Aorta (tissue), 5 donors: ENCODE measurements around the gene GPT2. TPM values are rescaled to one million over a fixed set of nuclear protein-coding genes. Genes with fewer than 3 reads are reported as not detected.

Experiments used
- ATAC-seq: fragments of 200-7000 bp; cut with Tn5 transposase; one replicate; pipeline ENCODE4 v1.9.1; 2022; ENCODE audit warnings: moderate library complexity; ENCODE audit not compliant: low FRiP score
- DNase-seq, 2 donors: peaks; one replicate each; pipeline ENCODE4 v3.0.0-alpha.2; 2020
- H3K27ac ChIP-seq, 2 donors: one replicate each; pipeline ENCODE4 v1.5.1; 2013; ENCODE audit warnings: low read length in 2 of 2, mild to moderate bottlenecking in 2 of 2, moderate library complexity in 2 of 2, control low read depth in 1 of 2, inconsistent platforms in 1 of 2, low read depth in 1 of 2
- H3K27me3 ChIP-seq, 2 donors: one replicate each; pipeline ENCODE4 v1.6.1; 2013; ENCODE audit warnings: control low read depth in 1 of 2, low read length in 1 of 2, mild to moderate bottlenecking in 1 of 2, moderate library complexity in 1 of 2; ENCODE audit not compliant: insufficient read depth in 2 of 2, control insufficient read depth in 1 of 2
- H3K36me3 ChIP-seq, 2 donors: one replicate each; pipeline ENCODE4 v1.6.1; 2013; ENCODE audit warnings: control low read depth in 1 of 2, low read length in 1 of 2, mild to moderate bottlenecking in 1 of 2; ENCODE audit not compliant: insufficient read depth in 2 of 2, control insufficient read depth in 1 of 2
- H3K4me1 ChIP-seq, 2 donors: one replicate each; pipeline ENCODE4 v1.6.1; 2013; ENCODE audit warnings: low read length in 2 of 2, control low read depth in 1 of 2, mild to moderate bottlenecking in 1 of 2, moderate library complexity in 1 of 2; ENCODE audit not compliant: insufficient read depth in 2 of 2, control insufficient read depth in 1 of 2
- H3K4me3 ChIP-seq, 2 donors: one replicate each; pipeline ENCODE4 v1.5.1; 2013; ENCODE audit warnings: low read length in 2 of 2, control low read depth in 1 of 2, mild to moderate bottlenecking in 1 of 2
- H3K9me3 ChIP-seq: one replicate; pipeline ENCODE4 v1.6.1; 2013; ENCODE audit warnings: mild to moderate bottlenecking, low read length; ENCODE audit not compliant: control insufficient read depth
- WGBS, 2 donors: extraction: QIAGEN DNeasy Blood & Tissue Kit; methylation state at CpG; one replicate each; pipeline ENCODE4 v1.1.7; 2013; 5-methylcytosine and 5-hydroxymethylcytosine counted together
- intact Hi-C, 2 donors: fragments of 100-400 bp; cut with DNase I; formaldehyde crosslinking; loops; one replicate each; pipeline versions ENCODE4 v1.14.2 to v1.15.0; 2022
- polyA plus RNA-seq, 2 donors: library from polyadenylated mRNA; stranded (reverse); fragments of 200-250 nt; gene quantifications; one replicate each; pipeline ENCODE4 v1.2.3, GENCODE V29; 2013
- total RNA-seq, 2 donors: library from RNA; stranded (reverse); fragmentation: NEBNext Ultra II Directional; extraction: Animal tissue kit (Norgen Biotek cat#: 25700); gene quantifications; one replicate each; pipeline ENCODE4 v1.2.1, GENCODE V29; 2021
- donor health status: healthy with polysubstance abuse.
- donor health status: Bipolar disorder and iron deficiency.
- donor health status: DM: no; HTN: no; CAD: no.
- donor health status: DM: no; HTN: no; CAD: no.
- donor health status: DM: yes; HTN: yes; CAD: no.

GPT2 gene
- total and polyA plus RNA-seq, 4 donors, result 1.3 to 5.1 (median 2.0) TPM

DNA sequence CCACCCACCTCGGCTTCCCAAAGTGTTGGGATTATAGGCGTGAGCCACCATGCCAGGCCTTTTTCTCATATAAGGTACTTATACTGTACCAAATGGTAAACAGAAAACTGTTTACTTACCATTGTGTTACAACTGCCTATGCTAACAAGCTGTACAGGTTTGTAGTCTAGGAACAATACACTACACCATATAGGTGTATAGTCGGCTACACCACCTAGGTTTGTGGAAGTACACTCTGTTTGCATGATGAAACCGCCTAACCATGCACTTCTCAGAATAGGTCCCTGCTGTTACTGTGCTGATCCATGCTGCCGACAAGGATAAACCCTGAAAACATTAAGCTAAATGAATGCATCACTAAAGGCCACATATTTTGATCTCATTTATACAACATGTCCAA lies 70.4 kb downstream of the GPT2 start:
- Histone ChIP-seq H3K36me3 (peaks cover 3 to 8% of the 10 kb centered on the region in 2 donors), H3K9me3 (no peaks in the 10 kb centered on the region), H3K4me1 (no peaks in the 10 kb centered on the region), H3K27me3 (no peaks in the 10 kb centered on the region), H3K27ac (no peak overlapping the region), H3K4me3 (no peak overlapping the region)
- intact Hi-C loops, result no loop called here
- DNase-seq (no peak), ATAC-seq (no peak)
- WGBS, 2 donors, result 89 to 92% methylated on average over 5 of the region's 5 CpGs

DNA sequence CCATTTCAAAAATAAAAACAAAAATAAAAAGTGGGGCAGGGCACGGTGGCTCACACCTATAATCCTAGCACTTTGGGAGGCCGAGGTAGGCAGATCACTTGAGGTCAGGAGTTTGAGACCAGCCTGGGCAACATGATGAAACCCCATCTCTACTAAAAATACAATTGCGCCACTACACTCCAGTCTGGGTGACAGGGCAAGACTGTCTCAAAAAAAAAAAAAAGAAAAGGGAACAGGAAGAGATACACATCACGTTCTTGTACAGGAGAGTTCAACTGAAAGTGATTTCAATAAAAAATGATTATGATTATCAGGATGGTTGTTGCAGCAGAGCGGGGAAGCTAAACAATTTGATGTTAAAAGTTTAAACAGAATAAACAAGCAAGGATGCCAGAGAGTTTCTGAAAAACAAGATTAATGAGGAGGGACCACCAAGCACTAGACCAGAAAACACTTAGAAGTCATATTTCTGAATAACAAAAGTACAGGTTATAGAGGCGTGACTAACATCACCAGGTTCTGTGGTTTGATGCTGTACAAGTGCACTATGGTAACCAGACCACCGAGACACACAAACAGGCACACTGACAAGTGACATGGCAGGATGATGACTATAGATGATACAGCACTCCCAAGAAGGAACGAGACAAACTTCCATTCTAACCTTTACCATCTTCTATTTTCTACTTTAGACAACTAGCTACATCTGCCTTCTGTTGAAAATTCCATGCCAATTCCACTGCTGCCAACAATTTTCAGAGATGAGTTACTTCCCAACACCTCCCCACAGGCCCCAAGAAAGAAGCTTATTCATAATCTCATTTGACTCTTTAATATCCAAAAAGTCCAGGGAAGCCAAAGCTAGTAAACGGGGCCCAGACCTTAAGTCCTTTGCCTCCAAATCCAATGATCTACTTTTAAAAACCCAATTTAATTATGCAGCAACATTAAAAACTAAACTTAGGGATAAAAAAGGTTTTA lies 77.5 kb downstream of the GPT2 start:
- ATAC-seq, result no peak
- Histone ChIP-seq H3K4me3 (no peak overlapping the region), H3K36me3 (peaks cover 5 to 13% of the 10 kb centered on the region in 2 donors), H3K27me3 (no peaks in the 10 kb centered on the region), H3K27ac (no peak overlapping the region), H3K9me3 (no peaks in the 10 kb centered on the region), H3K4me1 (no peaks in the 10 kb centered on the region)
- 80% methylated on average over 9 of the region's 9 CpGs for WGBS, 2 donors
- intact Hi-C loops, result no loop called here
- no peak for DNase-seq

DNA sequence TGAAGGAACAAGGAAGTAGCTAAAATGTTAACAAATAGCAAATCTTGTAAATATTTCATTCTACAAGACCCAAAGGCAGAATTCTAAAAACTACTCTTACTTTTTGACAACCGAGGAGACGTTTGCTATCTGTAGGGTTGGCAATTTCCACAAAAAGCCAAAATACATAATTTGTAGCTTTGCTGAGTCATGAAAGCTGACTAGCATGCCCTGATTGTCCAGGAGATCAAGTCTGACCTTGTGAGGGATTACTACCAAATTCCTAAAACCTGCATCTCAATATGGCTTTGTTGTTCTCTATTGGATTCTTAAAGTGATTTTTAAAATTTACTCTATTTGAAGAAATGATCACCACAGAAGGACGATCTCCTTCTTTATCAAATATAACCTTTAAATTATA lies 78.5 kb downstream of the GPT2 start:
- no peaks in the 10 kb centered on the region for H3K4me1 ChIP-seq
- ATAC-seq, result no peak
- intact Hi-C loops, result no loop called here
- H3K27ac ChIP-seq, result no peak overlapping the region
- peaks cover 2 to 14% of the 10 kb centered on the region in 2 donors for H3K36me3 ChIP-seq
- WGBS, 2 donors, result 49 to 56% methylated on average over 3 of the region's 3 CpGs
- no peaks in the 10 kb centered on the region for H3K27me3 ChIP-seq
- no peak for DNase-seq
- H3K4me3 ChIP-seq, result no peak overlapping the region
- H3K9me3 ChIP-seq, result no peaks in the 10 kb centered on the region

DNA sequence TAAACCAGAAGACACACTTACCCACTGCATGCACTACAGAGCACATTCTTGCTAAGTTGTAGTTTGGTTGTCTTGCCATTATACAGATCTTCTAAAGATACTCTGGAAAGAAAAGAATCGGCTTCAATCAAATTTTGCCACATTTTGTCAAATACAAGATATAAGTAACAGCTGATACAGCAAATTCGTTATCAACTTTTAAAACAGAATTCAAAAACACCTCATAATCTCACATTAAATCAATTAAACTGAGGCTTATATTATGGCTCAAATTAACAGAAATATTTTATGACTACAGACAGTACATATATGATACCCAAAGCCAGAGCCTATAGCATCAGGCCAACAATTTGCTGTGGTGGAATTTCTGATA lies 83.9 kb downstream of the GPT2 start:
- Histone ChIP-seq H3K9me3 (no peaks in the 10 kb centered on the region), H3K4me3 (no peak overlapping the region), H3K4me1 (peaks cover 0 to 4% of the 10 kb centered on the region in 2 donors), H3K27me3 (no peaks in the 10 kb centered on the region), H3K27ac (no peak overlapping the region), H3K36me3 (peaks cover 2 to 8% of the 10 kb centered on the region in 2 donors)
- 91 to 94% methylated on average over 2 of the region's 2 CpGs for WGBS, 2 donors
- intact Hi-C loops, result no loop called here
- no peak for DNase-seq
- ATAC-seq, result no peak

DNA sequence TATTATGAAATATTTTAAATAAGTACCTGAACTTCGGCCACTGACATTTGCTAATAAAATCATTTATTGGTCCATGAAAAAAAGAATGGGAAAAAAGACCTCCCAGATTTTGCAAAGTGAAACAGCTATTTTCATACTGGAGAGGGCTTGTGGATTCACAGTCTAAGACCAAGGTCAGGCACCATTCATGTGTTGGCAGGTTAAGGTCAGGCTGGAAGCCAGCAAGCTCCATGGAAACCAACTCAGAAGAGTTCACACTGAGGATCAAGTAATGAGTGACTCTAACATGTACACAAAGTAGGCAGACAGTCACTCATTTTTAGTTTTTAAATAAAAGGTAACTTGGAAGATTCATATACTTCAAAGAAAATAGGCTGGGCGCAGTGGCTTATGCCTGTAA lies 85.9 kb downstream of the GPT2 start:
- Histone ChIP-seq H3K9me3 (no peaks in the 10 kb centered on the region), H3K27me3 (no peaks in the 10 kb centered on the region), H3K36me3 (peaks cover 0 to 6% of the 10 kb centered on the region in 2 donors), H3K4me1 (peaks cover 3 to 4% of the 10 kb centered on the region in 2 donors), H3K4me3 (no peak overlapping the region), H3K27ac (no peak overlapping the region)
- no peak for DNase-seq
- 89 to 91% methylated on average over 2 of the region's 2 CpGs for WGBS, 2 donors
- no peak for ATAC-seq
- intact Hi-C loops, result loop anchor here (5.0 to 10.0 kb wide), 3 partner anchors 65 to 1645 kb away; partner anchors contain the start of genes N4BP1 (in 1 of the 2), ORC6 (in 1 of the 2) and VPS35 (in 1 of the 2)

DNA sequence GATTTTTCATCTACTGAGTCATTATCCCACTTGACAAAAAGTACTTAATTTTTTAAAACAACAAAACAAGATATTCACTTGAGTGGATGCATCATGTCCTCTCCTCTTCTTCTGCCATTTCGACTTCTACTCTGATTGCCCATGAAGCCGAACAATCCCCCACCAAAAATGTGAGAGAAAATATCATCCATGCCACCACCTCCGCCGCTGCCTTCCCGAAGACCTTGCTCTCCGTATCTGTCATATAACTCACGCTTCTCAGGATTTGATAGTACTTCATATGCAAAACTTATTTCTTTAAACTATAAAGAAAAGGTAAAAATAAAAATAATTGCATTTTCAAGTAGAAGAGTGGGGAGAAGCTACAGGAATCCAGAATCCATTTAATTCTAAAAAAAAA lies 87.1 kb downstream of the GPT2 start:
- Histone ChIP-seq H3K27ac (no peak overlapping the region), H3K36me3 (peaks cover 0 to 5% of the 10 kb centered on the region in 2 donors), H3K4me3 (no peak overlapping the region), H3K27me3 (no peaks in the 10 kb centered on the region), H3K9me3 (no peaks in the 10 kb centered on the region), H3K4me1 (peaks cover 3 to 4% of the 10 kb centered on the region in 2 donors)
- no peak for DNase-seq
- intact Hi-C loops, result loop anchor here (5.0 to 10.0 kb wide), 3 partner anchors 64 to 1644 kb away; partner anchors contain the start of genes N4BP1 (in 1 of the 2), ORC6 (in 1 of the 2) and VPS35 (in 1 of the 2)
- WGBS, 2 donors, result 93 to 96% methylated on average over 7 of the region's 7 CpGs
- no peak for ATAC-seq

DNA sequence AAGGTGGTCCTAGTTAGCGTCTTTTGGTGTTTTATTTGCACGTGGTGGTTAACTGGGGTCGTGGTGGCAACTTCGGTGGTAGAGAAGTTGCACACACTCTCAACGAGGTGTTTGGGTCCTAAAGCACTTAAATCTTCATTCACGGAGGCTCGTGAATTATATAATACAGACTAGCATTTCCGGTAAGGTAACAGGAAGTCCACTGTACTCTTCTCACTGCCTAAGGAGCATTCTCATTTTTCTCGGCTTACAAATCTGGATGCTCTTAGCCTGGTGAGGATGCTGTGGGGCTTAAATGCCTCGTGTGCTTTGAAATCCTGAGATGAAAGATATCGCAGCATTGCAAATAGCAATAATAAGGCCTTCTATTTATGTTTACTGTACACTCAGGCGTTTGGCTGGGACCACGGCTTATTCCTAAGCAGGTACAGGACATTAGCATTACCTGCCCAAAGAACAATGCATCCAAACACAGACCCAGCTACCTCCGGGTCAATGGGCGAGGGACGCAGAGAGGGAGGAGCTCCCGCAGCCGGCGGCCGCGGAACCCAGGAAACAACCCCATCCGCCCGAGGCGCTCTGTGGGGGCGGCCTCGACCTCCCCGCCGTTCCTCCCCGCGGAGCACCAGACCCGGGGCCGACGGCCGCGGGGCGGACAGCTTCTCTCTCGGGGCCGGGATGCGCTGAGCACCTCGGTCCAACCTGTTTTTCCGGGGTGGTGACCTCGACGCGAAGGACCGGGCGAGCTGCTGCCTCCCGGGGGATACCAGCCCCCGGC lies 88.5 kb downstream of the GPT2 start:
- Histone ChIP-seq H3K36me3 (peaks cover 0 to 3% of the 10 kb centered on the region in 2 donors), H3K4me3 (peak overlapping the region; percentile 86 to 98), H3K4me1 (peaks cover 3 to 4% of the 10 kb centered on the region in 2 donors), H3K9me3 (no peaks in the 10 kb centered on the region), H3K27me3 (no peaks in the 10 kb centered on the region), H3K27ac (peak overlapping the region; percentile 31 to 99)
- ATAC-seq, result peak; percentile 26
- DNase-seq, result peak; percentile 55 to 81
- intact Hi-C loops, result loop anchor here (2.0 to 10.0 kb wide), 4 partner anchors 62 to 1642 kb away; partner anchors contain the start of genes GPT2 (in 1 of the 2), N4BP1 (in 1 of the 2), ORC6 (in 1 of the 2) and VPS35 (in 1 of the 2)
- 1 to 2% methylated on average over 46 to 48 of the region's 48 CpGs for WGBS, 2 donors

DNA sequence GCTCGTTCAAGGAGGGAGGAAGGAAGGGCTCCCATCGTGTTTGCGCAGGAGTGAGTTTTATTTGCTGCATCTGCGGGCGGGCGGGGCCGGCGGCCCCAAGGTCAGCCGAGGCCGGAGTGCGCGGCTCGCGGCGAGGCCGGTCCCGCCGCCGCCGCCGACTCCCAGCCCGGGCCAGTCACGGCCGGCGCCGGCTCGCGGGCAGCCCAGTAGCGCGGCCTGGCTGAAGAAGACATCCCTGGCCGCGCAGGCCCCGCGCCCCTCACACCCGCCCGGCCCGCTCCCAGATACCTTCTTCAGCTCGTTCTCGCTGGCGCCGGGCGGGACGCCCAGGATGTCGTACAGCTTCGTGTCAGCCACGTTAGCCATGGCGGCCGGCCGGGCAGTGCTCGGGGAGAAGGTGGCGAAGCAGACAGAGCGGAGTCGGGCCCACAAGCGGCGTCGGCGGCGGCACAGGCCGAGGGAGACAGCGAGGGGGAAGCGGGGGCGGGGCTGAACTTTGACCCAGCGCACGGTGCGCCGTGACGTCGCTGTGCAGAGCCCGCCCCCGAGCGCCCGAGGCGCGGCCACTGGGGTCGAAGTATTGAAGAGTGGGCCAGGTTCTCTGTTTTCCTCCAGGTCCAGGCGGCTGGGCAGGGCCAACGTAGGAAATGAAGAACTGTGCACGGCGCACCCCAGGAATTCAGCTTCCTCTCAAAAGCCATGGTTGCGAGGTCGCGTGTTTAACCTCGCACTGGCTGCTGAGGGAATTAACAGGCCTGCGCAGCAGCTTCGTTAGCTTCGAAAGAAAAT lies 89.2 kb downstream of the GPT2 start, which contains the start of gene DNAJA2:
Gene DNAJA2, minus strand, starts transcription at position 468 of the 789 bp plus-strand sequence. Its CDS starts 102 bp downstream, at position 366.
- intact Hi-C loops, result loop anchor here (2.0 to 10.0 kb wide), 4 partner anchors 61 to 1641 kb away; partner anchors contain the start of genes GPT2 (in 1 of the 2), N4BP1 (in 1 of the 2), ORC6 (in 1 of the 2) and VPS35 (in 1 of the 2)
- H3K9me3 ChIP-seq, result no peaks in the 10 kb centered on the region
- peak within 1 kb of the TSS; percentile 86 to 98 for H3K4me3 ChIP-seq
- H3K36me3 ChIP-seq, result peaks cover 0 to 3% of the 10 kb centered on the region in 2 donors
- H3K4me1 ChIP-seq, result peaks cover 3 to 4% of the 10 kb centered on the region in 2 donors
- ATAC-seq (peak; percentile 100), DNase-seq (peak; percentile 95 to 98)
- H3K27ac ChIP-seq, result peak within 1 kb of the TSS; percentile 76 to 99
- WGBS, 2 donors, result 0 to 1% methylated on average over 69 to 86 of the region's 86 CpGs
- no peaks in the 10 kb centered on the region for H3K27me3 ChIP-seq
